IPS-NIHi11 (cell line): ENCODE results near the gene PAMR1.

Experiments used
- DNase-seq: peaks from one replicate; pipeline ENCODE4 v3.0.0; 2012; ENCODE audit warnings: mixed read lengths, low spot score

Gene PAMR1

DNA sequence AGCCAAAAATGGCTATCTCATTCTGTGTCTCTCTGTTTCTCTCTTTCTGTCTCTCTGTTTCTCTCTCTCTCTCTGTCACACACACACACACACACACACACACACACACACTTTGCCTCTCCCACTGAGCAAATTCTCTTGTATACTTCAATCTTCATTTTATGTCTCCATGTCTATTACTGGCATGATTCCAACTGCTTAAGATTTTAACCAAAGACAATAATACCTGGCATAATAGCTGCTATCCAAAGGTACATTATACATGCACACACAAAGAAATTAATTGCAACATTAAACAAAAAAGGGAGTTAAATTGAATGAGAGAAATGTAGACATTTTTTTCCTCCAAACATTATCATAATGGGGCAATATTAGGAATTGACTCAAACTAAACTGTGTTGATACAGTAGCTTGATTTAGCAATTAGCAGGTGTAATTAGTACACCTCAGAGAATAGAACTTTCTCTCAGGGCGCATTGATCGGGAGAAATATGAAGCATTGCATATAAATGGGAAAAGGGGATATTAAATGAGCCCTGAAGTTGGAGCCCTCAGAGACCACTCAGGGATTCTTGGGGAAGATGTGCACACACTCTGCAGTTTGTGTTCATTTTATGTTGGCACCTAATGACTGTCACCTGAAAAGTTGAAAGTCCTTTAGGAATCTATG is 88.7 kb downstream of the PAMR1 start:
- DNase-seq = no peak

DNA sequence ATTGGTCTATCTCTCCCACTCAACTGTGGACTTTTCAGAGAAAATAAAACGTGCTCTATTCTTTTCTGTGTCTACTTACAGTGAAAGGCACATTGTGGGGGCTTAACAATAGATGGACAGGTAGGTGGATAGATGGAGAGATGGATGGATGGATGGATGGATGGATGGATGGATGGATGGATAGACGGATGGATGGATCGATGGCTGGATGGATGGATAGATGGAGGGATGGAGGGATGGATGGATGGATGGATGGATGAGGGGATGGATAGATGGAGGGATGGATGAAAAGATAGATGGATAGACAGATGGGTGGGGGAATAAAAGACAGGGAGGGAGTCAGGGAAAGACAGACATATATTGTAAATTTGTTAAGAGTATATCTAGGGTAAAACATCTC is 91.8 kb downstream of the PAMR1 start:
- DNase-seq = no peak

DNA sequence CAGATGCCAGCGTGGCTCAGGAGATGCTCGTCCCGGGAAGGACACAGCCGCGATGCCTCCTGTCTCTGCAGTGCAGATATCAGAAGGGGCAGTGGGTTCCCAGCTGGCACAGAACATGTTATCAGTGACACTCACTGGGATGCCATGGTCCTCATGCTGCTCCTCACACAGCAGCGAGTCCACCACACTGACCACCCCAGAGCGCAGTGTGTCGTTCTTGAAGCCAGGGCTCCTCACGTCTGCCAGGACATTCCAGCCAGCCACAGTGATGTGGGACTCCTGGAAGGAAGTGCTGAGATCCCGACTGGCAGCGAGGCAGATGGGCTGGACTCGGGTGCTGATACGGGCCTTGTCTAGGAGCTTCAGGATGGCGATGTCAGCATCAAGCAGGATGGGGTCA is 93.0 kb downstream of the PAMR1 start:
- DNase-seq = no peak

DNA sequence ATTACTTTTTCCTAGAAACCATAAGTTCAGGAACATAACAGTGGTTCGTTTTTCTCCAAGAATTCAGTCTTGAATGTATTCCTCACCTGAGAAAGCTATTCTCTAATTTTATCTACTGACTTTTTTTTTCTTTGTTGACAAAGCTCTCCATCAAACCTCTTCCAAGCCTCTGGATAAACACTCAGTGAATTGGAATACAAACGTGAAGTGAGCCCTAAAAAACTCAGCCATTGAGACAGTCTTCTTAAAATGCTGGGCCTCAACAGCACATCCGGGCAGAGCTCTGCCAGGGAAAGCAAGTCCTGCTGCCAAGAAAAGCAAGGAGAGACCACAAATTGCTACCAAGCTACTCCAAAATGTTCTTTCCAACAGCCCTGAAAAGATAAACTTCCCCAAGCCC is 98.3 kb downstream of the PAMR1 start:
- no peak for DNase-seq

GRCh38 chr11:35426351-35426750 is 99.1 kb downstream of the PAMR1 start:
- no peak for DNase-seq

GRCh38 chr11:35425603-35426212 is 99.7 kb downstream of the PAMR1 start:
- no peak for DNase-seq

DNA sequence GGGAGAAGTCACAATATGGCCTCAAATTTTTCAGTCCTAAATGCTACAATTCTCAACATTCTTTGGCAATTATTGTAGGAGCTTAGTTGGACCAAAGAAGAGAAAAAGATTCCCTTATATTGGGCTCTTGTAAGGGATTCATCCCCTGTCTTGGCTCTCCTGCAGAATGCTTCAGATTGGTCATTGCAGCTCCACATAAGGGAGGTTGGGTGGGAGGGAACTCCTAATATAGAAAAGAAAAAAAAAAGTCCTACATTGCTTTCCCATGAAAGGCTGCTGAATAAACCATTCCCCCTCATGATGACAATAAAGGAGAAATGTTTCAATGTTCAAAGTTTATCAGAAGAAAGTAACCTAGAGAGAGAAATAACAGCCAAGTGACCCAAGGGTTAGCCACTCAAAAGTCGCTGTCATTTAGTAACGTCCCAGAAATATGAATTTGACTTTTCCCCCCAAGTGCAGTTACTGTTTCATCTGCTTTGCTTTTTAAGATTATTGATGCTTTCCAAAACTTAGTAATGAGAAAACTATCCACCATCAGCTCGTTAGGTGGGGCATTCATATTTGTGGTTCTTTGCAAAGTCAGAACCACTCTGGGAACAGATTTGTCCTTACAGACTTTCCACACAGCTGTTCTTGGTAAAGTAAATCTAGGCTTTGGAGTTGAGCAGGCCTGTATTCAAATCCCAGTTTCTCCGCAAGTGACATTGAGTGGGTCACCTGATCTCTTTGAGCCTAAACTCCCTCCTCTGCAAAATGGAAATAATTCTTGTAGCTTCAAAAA is 101.1 kb downstream of the PAMR1 start:
- DNase-seq = no peak

DNA sequence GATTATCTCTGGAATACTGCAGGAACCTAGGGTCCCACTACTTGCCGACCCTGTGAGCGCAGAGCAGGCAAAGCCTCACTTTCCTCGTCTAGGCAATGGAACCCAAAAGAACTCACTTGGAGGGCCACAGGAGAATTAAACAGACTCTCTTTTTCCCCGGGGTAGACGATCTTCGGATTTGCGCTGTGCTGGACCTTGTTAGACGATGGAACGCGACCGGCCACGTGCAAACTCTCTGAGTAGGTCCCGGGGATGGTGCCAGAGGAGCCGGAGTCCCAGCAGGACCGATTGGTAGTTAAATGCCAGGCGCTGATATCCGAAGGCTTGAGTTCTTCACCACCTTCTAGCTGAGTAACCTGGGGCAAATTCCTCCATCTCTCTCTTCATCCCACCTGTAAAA is 105.0 kb downstream of the PAMR1 start:
- DNase-seq = no peak

GRCh38 chr11:35419830-35420333 is 105.5 kb downstream of the PAMR1 start:
- peak; percentile 12 for DNase-seq

- peak; percentile 68 for DNase-seq
Measured at GRCh38 chr11:35419184-35419829, 106.1 kb downstream of the PAMR1 start, which contains the start of gene SLC1A2. SLC1A2 (minus strand) TSS chr11:35419558; CDS start chr11:35418966, 592 bp downstream.

GRCh38 chr11:35418282-35419183 is 106.9 kb downstream of the PAMR1 start:
- DNase-seq = peak; percentile 50

DNA sequence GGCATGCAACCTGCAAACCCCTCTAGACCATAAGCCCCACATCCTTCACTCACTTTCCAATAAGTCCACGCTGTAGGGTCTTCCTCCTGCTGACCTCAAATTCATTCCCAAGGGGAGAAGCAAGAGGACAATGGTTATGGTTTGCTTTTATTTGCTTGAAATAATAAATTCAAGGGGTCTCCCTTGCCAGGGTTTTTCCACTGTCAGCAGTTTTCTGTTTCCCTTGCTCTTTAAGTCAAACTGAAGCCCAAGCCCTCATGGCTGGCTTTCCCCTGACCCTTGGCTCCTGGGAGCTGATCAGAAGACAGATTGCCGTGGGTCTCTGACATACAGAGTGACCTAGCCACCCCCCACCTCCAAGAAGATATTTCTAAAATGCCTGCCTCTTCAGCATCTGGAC is 109.9 kb downstream of the PAMR1 start:
- no peak for DNase-seq

DNA sequence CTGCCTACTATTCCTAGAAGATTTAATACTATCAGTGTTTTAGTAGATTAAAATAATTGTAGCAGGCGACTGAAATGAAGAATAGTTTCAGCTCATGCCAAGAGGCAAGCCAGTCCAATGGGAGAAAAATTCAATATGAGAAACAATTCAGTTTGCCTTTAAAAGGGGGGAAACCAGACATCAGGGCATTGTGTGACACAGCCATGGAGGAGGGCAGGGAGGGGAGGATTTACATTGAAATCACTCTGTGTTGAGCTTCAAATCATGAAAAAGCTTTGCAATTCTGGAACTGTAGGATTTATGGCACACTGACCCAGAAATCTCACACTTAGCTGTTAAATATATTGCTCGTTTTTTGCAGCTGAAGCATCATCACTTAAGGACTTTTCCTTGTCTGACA is 110.6 kb downstream of the PAMR1 start:
- DNase-seq = no peak

DNA sequence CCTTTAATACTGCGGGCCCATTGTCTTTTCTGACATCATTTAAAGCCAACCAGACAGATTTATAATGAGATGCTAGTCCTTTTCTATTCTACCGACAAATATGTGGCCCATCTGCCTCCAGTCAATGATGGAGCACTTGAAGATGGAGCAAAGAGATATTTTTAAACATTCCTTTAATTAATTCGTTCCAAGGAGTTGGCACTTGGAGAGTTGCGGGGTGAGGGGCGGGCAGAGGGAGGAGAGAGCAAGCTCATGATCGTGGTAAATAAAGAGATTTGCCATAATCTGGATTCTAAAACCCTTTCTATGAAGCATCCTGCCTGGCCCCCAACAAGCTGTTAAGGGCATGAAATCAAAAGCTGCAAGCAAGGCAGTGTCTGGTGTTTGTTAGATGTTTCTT is 111.1 kb downstream of the PAMR1 start:
- DNase-seq = no peak

DNA sequence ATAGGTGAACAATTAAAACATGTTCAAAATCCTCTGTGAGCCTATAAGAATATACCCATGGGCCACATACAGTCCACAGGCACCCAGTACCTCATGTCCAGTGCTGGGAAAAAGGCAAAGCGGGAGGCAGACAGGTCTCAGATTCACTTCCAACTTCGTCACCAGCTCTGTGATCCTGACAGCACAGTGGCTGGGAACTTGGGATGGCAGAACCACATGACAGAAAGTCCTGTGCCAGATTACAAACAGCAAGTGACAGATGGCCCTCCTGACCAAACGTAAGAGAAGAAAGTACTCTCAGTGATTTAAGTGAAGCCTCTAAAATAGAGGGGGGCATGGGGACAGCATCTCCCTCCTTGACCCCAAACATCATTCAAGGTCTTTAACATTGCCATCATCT is 111.8 kb downstream of the PAMR1 start:
- DNase-seq = no peak

GRCh38 chr11:35412285-35412684 is 113.1 kb downstream of the PAMR1 start:
- peak; percentile 51 for DNase-seq

- no peak for DNase-seq
Measured at GRCh38 chr11:35407041-35407440, 118.4 kb downstream of the PAMR1 start.

GRCh38 chr11:35404388-35404775 is 121.0 kb downstream of the PAMR1 start:
- peak; percentile 66 for DNase-seq

DNA sequence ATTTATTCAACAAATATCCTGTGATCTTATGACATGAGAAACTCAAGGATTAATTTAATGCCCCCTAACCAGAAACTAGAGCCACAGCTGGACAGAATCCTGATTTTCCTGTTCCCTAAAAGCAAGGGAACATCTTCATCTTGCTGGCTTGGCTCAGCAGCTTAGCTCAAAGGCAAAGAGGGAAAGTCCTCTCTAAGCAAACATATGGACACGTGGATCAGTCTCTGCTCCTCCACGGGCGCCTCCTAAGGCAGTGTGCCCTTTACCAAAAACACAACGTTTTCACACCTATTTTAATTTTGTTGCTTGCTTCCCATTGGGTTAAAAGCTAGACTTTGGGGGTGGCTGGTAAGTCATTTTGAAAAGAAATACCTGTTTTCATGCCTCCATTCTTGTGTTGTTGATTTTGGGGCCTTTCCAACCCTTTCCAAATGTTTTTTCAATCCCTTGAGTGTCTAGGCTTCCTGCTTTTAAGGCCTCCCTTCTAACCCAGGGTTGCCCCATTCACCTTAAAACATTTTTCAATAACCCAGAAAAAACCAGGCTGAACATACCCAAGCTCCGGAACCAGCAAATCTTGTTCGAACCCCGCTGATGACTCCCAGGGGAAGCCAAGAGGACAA is 121.5 kb downstream of the PAMR1 start:
- DNase-seq = no peak

DNA sequence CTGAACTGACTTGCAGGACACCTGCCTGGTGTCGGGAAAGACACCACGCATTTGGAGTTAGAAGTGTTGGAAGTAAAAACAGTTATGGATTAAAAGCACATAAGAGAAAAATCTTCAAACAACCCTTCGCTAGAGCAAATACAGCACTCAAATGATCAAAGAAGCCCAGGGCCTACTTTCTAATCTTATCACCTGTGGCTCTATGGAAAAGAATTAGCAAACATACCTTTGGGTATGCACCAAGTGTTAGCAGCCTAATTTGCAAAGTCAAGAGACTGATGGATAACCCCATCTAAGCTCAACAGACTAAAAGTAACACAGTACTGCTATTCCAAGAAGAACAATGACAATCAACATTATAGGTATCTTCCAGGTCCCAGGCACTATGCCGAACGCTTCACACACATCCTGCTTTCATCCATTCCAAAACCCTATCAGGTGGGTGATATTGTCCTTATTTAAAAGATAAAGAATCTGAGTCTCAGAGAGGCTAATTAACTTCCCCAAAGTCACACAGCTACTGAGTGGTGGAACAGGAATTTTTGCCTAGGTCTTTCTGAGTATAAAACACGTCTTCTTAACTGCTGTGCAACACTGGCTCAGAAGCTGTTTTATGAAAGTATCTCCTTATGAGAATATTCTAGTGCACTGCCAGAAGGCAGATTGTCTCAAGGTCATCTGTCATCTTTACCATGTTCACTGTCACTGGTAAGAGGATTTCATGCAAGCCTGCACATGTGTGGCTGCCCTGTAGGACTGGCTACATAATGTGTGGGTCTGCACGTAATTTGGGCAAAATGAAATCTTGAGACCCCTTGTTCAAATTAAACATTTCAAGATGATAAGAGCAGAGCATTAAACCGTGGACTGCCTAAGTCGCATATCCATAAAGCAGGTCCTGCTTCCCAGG is 122.4 kb downstream of the PAMR1 start:
- DNase-seq = no peak
